Thyroid gland (tissue), 4 donors: ENCODE results near the gene CD9.

Experiments
- CTCF ChIP-seq, 6 experiments: fragments of 200-600 bp in 3 of 6; fragments of 450-650 bp in 3 of 6; sonication (generic) in 3 of 6; IDR thresholded peaks; one replicate each; pipeline ENCODE4 v1.5.1; 2016 to 2019; ENCODE audit warnings: antibody characterized with exemption in 6 of 6, mild to moderate bottlenecking in 2 of 6, inconsistent platforms in 1 of 6, moderate library complexity in 1 of 6
- POLR2A ChIP-seq, 2 donors: fragments of 450-650 bp; IDR thresholded peaks; one replicate each; pipeline ENCODE4 v1.6.1; 2017; ENCODE audit warnings: antibody characterized with exemption in 2 of 2, mild to moderate bottlenecking in 2 of 2, moderate library complexity in 1 of 2

GRCh38 chr12:6200256-6201212 is at the start of gene CD9:
- TF ChIP-seq POLR2A (IDR thresholded peaks at IDR 0.05), result peak; percentile 80 to 96
- TF ChIP-seq CTCF (IDR thresholded peaks at IDR 0.05), result no peak
